Parathyroid adenoma (tissue), 2 donors: ENCODE results near the gene HLA-DMA.

ENCODE experiments used
- H2AFZ ChIP-seq: fragments of 300-600 bp; sonication (generic); one replicate; pipeline ENCODE4 v1.7.0; 2017; ENCODE audit warnings: antibody characterized with exemption, mild to moderate bottlenecking
- H3K27ac ChIP-seq: fragments of 300-600 bp; sonication (generic); one replicate; pipeline ENCODE4 v1.7.0; 2017
- H3K27me3 ChIP-seq: fragments of 300-600 bp; sonication (generic); one replicate; pipeline ENCODE4 v1.7.0; 2017; ENCODE audit warnings: low read length; ENCODE audit not compliant: control insufficient read depth, insufficient read depth
- H3K36me3 ChIP-seq: fragments of 300-600 bp; sonication (generic); one replicate; pipeline ENCODE4 v1.7.0; 2017; ENCODE audit warnings: low read length; ENCODE audit not compliant: control insufficient read depth, insufficient read depth
- H3K4me1 ChIP-seq: fragments of 300-600 bp; sonication (generic); one replicate; pipeline ENCODE4 v1.7.0; 2017; ENCODE audit warnings: control low read depth
- H3K4me2 ChIP-seq: fragments of 300-600 bp; sonication (generic); one replicate; pipeline ENCODE4 v1.7.0; 2017; ENCODE audit warnings: low read length
- H3K4me3 ChIP-seq: fragments of 300-600 bp; sonication (generic); one replicate; pipeline ENCODE4 v1.7.0; 2017; ENCODE audit warnings: low read depth, low read length
- H3K79me2 ChIP-seq: fragments of 300-600 bp; sonication (generic); one replicate; pipeline ENCODE4 v1.7.0; 2017; ENCODE audit warnings: control low read depth
- H3K9ac ChIP-seq: fragments of 300-600 bp; sonication (generic); one replicate; pipeline ENCODE4 v1.7.0; 2017; ENCODE audit warnings: mild to moderate bottlenecking
- H3K9me3 ChIP-seq: fragments of 300-600 bp; sonication (generic); one replicate; pipeline ENCODE4 v1.7.0; 2017; ENCODE audit warnings: low read length; ENCODE audit not compliant: control insufficient read depth
- CTCF ChIP-seq: fragments of 300-600 bp; sonication (generic); IDR thresholded peaks from one replicate; pipeline ENCODE4 v1.7.0; 2017; ENCODE audit warnings: antibody characterized with exemption, mild to moderate bottlenecking
- donor health status: primary hyperparathyroidism.

HLA-DMA gene

GRCh38 chr6:32980488-32981038 is 27.7 kb upstream of the HLA-DMA start:
- H3K4me2 ChIP-seq, result no peak overlapping the region
- no peak for TF ChIP-seq CTCF
- H2AFZ ChIP-seq, result no peak overlapping the region
- H3K4me1 ChIP-seq, result peaks cover 8% of the 10 kb centered on the region
- H3K36me3 ChIP-seq, result peaks cover 2% of the 10 kb centered on the region
- no peaks in the 10 kb centered on the region for H3K9me3 ChIP-seq
- H3K79me2 ChIP-seq, result peaks cover 9% of the 10 kb centered on the region
- H3K4me3 ChIP-seq, result no peak overlapping the region
- no peak overlapping the region for H3K27ac ChIP-seq
- no peak overlapping the region for H3K9ac ChIP-seq
- H3K27me3 ChIP-seq, result no peaks in the 10 kb centered on the region

- Histone ChIP-seq H3K4me1 (peaks cover 11% of the 10 kb centered on the region), H3K9me3 (no peaks in the 10 kb centered on the region), H3K36me3 (peaks cover 2% of the 10 kb centered on the region), H2AFZ (no peak overlapping the region), H3K9ac (no peak overlapping the region), H3K4me3 (no peak overlapping the region), H3K79me2 (peaks cover 10% of the 10 kb centered on the region), H3K27ac (no peak overlapping the region), H3K4me2 (no peak overlapping the region), H3K27me3 (no peaks in the 10 kb centered on the region)
- no peak for TF ChIP-seq CTCF
These were observed 27.0 kb upstream of the HLA-DMA start for GRCh38 chr6:32979720-32980487.

- Histone ChIP-seq H3K9me3 (no peaks in the 10 kb centered on the region), H3K4me1 (peaks cover 15% of the 10 kb centered on the region), H3K4me2 (no peak overlapping the region), H3K9ac (no peak overlapping the region), H3K27me3 (no peaks in the 10 kb centered on the region), H2AFZ (no peak overlapping the region), H3K27ac (no peak overlapping the region), H3K4me3 (no peak overlapping the region), H3K79me2 (peaks cover 27% of the 10 kb centered on the region), H3K36me3 (peaks cover 2% of the 10 kb centered on the region)
- TF ChIP-seq CTCF, result no peak
These were observed 25.0 kb upstream of the HLA-DMA start for GRCh38 chr6:32977953-32978324.

- no peak overlapping the region for H3K4me3 ChIP-seq
- H3K79me2 ChIP-seq, result peaks cover 32% of the 10 kb centered on the region
- no peak overlapping the region for H2AFZ ChIP-seq
- TF ChIP-seq CTCF, result no peak
- H3K4me2 ChIP-seq, result no peak overlapping the region
- peaks cover 15% of the 10 kb centered on the region for H3K4me1 ChIP-seq
- H3K27me3 ChIP-seq, result no peaks in the 10 kb centered on the region
- no peaks in the 10 kb centered on the region for H3K9me3 ChIP-seq
- no peak overlapping the region for H3K9ac ChIP-seq
- peaks cover 2% of the 10 kb centered on the region for H3K36me3 ChIP-seq
- H3K27ac ChIP-seq, result no peak overlapping the region
These were observed 24.5 kb upstream of the HLA-DMA start for GRCh38 chr6:32977272-32977952.
